ENCODE results near the gene KIAA0232. TPM values are rescaled to one million over a fixed set of nuclear protein-coding genes. Genes with fewer than 3 reads are reported as not detected.
A peak's percentile ranks its signal among the peaks of the same experiment; 100 is the strongest.

The KIAA0232 gene
- total and polyA plus RNA-seq, 4 donors: 8.9 to 34.4 (median 18.5) TPM

DNA sequence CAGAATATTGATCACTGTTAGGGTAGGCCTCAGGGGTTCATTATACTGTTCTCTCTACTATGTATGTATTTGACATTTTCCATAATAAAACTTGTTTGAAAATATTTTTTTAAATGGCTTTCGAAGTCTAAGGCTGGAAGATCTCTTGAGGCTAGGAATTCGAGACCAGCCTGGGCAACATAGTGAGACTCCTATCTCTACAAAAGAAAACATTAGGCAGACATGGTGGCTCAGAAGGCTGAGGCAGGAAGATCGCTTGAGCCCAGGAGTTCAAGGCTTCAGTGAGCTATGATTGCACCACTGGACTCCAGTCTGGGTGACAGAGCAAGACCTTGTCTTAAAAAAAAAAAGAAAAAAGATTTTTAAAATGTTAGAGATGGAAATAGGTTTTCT is 111.6 kb downstream of the KIAA0232 start:
- WGBS: 78% methylated on average over 3 of the region's 3 CpGs
- Histone ChIP-seq H3K9ac (ENCODE audit: low read depth in 1 of 2, low read length in 2 of 2) (peak overlapping the region; percentile 9 to 93), H3K9me3 (ENCODE audit: control insufficient read depth in 4 of 4, low read length in 3 of 4) (peaks cover 0 to 3% (median 0%) of the 10 kb centered on the region in 4 donors), H3K4me3 (ENCODE audit: low read depth in 1 of 3, low read length in 3 of 3) (no peak overlapping the region), H3K36me3 (ENCODE audit: control insufficient read depth in 4 of 4, insufficient read depth in 3 of 4, low read depth in 1 of 4, low read length in 3 of 4) (no peaks in the 10 kb centered on the region), H3K27ac (ENCODE audit: low read depth in 1 of 2, low read length in 2 of 2) (peak overlapping the region; percentile 91 to 92), H3K27me3 (ENCODE audit: control insufficient read depth in 4 of 4, insufficient read depth in 4 of 4, low read length in 3 of 4) (no peaks in the 10 kb centered on the region), H3K4me1 (ENCODE audit: control insufficient read depth in 4 of 4, insufficient read depth in 4 of 4, low read length in 3 of 4) (peaks cover 13 to 36% (median 28%) of the 10 kb centered on the region in 4 donors)
- TF ChIP-seq, protein P1, sequence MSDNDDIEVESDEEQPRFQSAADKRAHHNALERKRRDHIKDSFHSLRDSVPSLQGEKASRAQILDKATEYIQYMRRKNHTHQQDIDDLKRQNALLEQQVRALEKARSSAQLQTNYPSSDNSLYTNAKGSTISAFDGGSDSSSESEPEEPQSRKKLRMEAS (IDR thresholded peaks at IDR 0.05): no peak
- TF ChIP-seq FOXA2 (IDR thresholded peaks at IDR 0.05) (no peak), JUND (IDR thresholded peaks at IDR 0.05) (no peak), NR2F2 (IDR thresholded peaks at IDR 0.05) (no peak), HNF4G (IDR thresholded peaks at IDR 0.05) (no peak), EGR1 (IDR thresholded peaks at IDR 0.05; ENCODE audit: low read depth in 2 of 2) (no peak), SP1 (IDR thresholded peaks at IDR 0.05) (no peak), TAF1 (conservative IDR thresholded peaks at IDR 0.05) (no peak), FOXA1 (IDR thresholded peaks at IDR 0.05) (no peak), GABPA (IDR thresholded peaks at IDR 0.05 in 1 of 2, conservative IDR thresholded peaks at IDR 0.05 in 1 of 2) (no peak), RAD21 (IDR thresholded peaks at IDR 0.05) (no peak), HNF4A (conservative IDR thresholded peaks at IDR 0.05) (no peak)
- TF ChIP-seq, protein P2, sequence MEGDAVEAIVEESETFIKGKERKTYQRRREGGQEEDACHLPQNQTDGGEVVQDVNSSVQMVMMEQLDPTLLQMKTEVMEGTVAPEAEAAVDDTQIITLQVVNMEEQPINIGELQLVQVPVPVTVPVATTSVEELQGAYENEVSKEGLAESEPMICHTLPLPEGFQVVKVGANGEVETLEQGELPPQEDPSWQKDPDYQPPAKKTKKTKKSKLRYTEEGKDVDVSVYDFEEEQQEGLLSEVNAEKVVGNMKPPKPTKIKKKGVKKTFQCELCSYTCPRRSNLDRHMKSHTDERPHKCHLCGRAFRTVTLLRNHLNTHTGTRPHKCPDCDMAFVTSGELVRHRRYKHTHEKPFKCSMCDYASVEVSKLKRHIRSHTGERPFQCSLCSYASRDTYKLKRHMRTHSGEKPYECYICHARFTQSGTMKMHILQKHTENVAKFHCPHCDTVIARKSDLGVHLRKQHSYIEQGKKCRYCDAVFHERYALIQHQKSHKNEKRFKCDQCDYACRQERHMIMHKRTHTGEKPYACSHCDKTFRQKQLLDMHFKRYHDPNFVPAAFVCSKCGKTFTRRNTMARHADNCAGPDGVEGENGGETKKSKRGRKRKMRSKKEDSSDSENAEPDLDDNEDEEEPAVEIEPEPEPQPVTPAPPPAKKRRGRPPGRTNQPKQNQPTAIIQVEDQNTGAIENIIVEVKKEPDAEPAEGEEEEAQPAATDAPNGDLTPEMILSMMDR (IDR thresholded peaks at IDR 0.05; ENCODE audit: low read depth, low read length, missing input control): no peak
- TF ChIP-seq, protein P3, sequence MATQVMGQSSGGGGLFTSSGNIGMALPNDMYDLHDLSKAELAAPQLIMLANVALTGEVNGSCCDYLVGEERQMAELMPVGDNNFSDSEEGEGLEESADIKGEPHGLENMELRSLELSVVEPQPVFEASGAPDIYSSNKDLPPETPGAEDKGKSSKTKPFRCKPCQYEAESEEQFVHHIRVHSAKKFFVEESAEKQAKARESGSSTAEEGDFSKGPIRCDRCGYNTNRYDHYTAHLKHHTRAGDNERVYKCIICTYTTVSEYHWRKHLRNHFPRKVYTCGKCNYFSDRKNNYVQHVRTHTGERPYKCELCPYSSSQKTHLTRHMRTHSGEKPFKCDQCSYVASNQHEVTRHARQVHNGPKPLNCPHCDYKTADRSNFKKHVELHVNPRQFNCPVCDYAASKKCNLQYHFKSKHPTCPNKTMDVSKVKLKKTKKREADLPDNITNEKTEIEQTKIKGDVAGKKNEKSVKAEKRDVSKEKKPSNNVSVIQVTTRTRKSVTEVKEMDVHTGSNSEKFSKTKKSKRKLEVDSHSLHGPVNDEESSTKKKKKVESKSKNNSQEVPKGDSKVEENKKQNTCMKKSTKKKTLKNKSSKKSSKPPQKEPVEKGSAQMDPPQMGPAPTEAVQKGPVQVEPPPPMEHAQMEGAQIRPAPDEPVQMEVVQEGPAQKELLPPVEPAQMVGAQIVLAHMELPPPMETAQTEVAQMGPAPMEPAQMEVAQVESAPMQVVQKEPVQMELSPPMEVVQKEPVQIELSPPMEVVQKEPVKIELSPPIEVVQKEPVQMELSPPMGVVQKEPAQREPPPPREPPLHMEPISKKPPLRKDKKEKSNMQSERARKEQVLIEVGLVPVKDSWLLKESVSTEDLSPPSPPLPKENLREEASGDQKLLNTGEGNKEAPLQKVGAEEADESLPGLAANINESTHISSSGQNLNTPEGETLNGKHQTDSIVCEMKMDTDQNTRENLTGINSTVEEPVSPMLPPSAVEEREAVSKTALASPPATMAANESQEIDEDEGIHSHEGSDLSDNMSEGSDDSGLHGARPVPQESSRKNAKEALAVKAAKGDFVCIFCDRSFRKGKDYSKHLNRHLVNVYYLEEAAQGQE (IDR thresholded peaks at IDR 0.05): no peak
- TF ChIP-seq, protein P4, sequence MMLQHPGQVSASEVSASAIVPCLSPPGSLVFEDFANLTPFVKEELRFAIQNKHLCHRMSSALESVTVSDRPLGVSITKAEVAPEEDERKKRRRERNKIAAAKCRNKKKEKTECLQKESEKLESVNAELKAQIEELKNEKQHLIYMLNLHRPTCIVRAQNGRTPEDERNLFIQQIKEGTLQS (IDR thresholded peaks at IDR 0.05): no peak
- no peak for DNase-seq (ENCODE audit: low spot score)

DNA sequence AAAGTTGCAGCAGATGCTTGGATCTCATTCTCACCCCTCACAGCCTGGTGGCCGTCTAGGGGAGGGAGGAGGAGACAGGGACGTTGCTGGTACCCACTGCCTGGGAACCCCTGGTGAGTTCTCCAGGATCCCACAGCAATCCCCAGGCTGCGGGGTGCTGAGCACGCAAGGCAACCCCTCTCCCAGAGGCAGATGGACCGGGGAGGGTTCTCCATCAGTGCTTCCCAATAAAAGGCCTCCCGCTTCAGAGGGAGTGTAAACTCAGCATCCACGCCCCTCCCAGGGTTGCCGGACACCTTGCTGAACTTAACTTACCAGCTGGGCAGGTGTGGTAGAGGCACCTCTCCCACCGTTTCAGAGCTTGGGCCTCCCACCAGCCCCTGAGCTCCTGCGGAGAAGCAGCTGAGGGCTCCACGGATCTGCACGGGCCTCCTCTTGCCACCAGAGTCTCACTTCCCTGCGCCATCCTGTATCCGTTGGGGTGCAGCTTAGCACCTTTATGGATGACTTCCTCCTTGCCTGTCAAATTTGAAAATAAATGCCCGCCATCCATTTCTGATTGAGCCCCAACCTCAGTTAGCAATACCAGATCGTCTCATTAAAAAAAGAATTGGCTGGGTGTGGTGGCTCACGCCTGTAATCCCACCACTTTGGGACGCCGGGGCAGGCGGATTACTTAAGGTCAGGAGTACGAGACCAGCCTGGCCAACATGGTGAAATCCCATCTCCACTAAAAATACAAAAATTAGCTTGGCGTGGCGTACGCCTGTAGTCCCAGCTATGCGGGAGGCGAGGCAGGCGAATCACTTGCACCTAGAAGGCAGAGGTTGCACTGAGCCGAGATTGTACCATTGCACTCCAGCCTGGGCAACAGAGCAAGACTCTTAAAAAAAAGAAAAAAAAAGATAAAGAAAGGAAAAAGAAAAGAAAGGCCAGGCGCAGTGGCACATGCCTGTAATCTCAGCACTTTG is 112.3 kb downstream of the KIAA0232 start:
- WGBS: 94% methylated on average over 29 of the region's 29 CpGs
- DNase-seq (ENCODE audit: low spot score): no peak
- Histone ChIP-seq H3K27ac (ENCODE audit: low read depth in 1 of 2, low read length in 2 of 2) (peak overlapping the region; percentile 91 to 92), H3K36me3 (ENCODE audit: control insufficient read depth in 4 of 4, insufficient read depth in 3 of 4, low read depth in 1 of 4, low read length in 3 of 4) (no peaks in the 10 kb centered on the region), H3K4me1 (ENCODE audit: control insufficient read depth in 4 of 4, insufficient read depth in 4 of 4, low read length in 3 of 4) (peaks cover 13 to 36% (median 28%) of the 10 kb centered on the region in 4 donors), H3K9me3 (ENCODE audit: control insufficient read depth in 4 of 4, low read length in 3 of 4) (peaks cover 0 to 3% (median 0%) of the 10 kb centered on the region in 4 donors), H3K9ac (ENCODE audit: low read depth in 1 of 2, low read length in 2 of 2) (peak overlapping the region in 1 of 2 donors; percentile 93), H3K4me3 (ENCODE audit: low read depth in 1 of 3, low read length in 3 of 3) (no peak overlapping the region), H3K27me3 (ENCODE audit: control insufficient read depth in 4 of 4, insufficient read depth in 4 of 4, low read length in 3 of 4) (no peaks in the 10 kb centered on the region)
- TF ChIP-seq, protein P4 (IDR thresholded peaks at IDR 0.05): no peak
